Activated CD4-positive, alpha-beta T cell treated with anti-CD3 and anti-CD28 coated beads for 48 hours (primary cell): ENCODE measurements around the gene VCY.
"Not testable (repeated sequence)": the region's sequence is repeated elsewhere in the genome, so short reads cannot be mapped to it uniquely, and the experiment has no call there.

ENCODE experiments used
- DNase-seq: peaks from one replicate; pipeline ENCODE4 v3.0.0-alpha.2; 2020

Gene VCY

DNA sequence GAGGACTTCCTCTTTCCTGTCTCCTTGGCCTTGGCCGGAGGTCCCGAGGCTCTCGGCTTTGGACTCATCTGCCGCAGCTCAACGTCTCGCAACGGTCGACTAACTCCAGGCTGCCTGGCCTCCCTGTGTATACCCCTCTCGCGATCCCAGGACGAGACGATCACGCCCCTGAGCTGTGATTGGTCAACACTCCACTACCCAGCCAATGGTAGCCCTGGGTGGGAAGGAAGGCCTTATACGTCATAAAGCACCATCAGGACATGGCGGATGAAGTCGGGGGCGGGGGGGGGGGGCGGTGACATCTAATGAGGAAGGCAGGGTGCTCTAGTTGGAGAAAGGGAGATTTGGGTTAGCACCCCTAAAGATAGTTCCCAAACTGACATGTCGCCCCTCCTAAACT, at the start of gene VCY:
Gene VCY, minus strand, starts transcription at position 101 of the 400 bp plus-strand sequence. Its CDS starts 33 bp downstream, at position 68.
- not testable (repeated sequence) for DNase-seq

DNA sequence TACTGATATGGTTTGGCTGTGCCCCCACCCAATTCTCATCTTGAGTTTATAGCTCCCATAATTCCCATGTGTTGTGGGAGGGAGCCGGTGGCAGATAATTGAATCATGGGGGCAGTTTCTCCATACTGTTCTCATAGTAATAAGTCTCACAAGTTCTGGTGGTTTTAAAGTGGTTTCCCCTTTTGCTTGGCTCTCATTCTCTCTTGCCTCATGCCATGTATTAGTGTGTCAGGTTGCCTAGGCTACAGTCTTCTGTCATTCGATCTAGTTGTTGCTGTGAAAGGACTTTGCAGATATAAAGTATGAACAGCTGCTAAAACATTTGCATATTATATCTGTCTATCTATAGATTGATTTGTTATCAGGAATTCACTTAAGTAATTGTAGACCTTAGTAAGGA, 44.1 kb upstream of the VCY start:
- not testable (repeated sequence) for DNase-seq

DNA sequence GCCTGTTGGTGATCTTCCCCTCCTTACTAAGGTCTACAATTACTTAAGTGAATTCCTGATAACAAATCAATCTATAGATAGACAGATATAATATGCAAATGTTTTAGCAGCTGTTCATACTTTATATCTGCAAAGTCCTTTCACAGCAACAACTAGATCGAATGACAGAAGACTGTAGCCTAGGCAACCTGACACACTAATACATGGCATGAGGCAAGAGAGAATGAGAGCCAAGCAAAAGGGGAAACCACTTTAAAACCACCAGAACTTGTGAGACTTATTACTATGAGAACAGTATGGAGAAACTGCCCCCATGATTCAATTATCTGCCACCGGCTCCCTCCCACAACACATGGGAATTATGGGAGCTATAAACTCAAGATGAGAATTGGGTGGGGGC, 25.6 kb upstream of the VCY start:
- not testable (repeated sequence) for DNase-seq

DNA sequence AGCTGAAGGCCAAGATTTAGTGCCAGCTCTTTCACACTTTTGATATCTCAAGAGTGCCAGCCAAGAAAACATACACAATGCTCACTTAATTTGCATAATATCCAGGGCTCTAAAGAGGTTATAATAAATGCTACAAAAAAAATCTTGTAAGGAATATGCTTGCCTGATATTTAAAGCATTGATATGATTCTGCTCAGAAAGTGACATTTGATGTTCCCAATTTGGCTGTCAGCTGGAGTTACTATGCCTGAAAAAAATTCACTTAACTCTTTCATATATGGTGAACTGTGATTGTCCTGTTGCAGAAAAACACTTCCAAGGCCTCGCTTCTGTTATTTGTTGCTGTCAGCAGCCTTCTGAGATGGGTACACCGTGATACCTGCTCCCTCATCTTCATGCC, 43.9 kb downstream of the VCY start:
- DNase-seq = not testable (repeated sequence)
